ENCODE data around the gene RPS6KA2.

- TF ChIP-seq CTCF (IDR thresholded peaks at IDR 0.05): no peak
- no peak for TF ChIP-seq EZH2 (IDR thresholded peaks at IDR 0.05; ENCODE audit: borderline replicate concordance, insufficient read depth, low read depth, low read length, poor library complexity, severe bottlenecking)
These were observed 127.5 kb downstream of the RPS6KA2 start for GRCh38 chr6:166499350-166500163.

Measured in B cell (primary cell).